Measurements from ENCODE around the gene REV3L.
A peak's percentile ranks its signal among the peaks of the same experiment; 100 is the strongest.
"Not testable (repeated sequence)": the region's sequence is repeated elsewhere in the genome, so short reads cannot be mapped to it uniquely, and the experiment has no call there.

REV3L gene

GRCh38 chr6:111294374-111294967, 188.5 kb downstream of the REV3L start:
- ATAC-seq = no peak

GRCh38 chr6:111291336-111292259, 191.4 kb downstream of the REV3L start:
- no peak for ATAC-seq

- ATAC-seq = peak; percentile 87 to 93
Measured at GRCh38 chr6:111290689-111291335, 192.2 kb downstream of the REV3L start.

GRCh38 chr6:111284356-111284755, 198.7 kb downstream of the REV3L start:
- not testable (repeated sequence) for ATAC-seq

GRCh38 chr6:111283707-111284106, 199.3 kb downstream of the REV3L start:
- no peak for ATAC-seq

GRCh38 chr6:111282515-111282914, 200.5 kb downstream of the REV3L start:
- ATAC-seq = no peak

- ATAC-seq = no peak
Measured at GRCh38 chr6:111280445-111280955, 202.5 kb downstream of the REV3L start.

GRCh38 chr6:111278731-111279130, 204.3 kb downstream of the REV3L start:
- ATAC-seq = no peak

GRCh38 chr6:111277819-111278218, 205.2 kb downstream of the REV3L start:
- no peak for ATAC-seq

- no peak for ATAC-seq
Measured at GRCh38 chr6:111276736-111277135, 206.3 kb downstream of the REV3L start.

GRCh38 chr6:111276335-111276734, 206.7 kb downstream of the REV3L start:
- no peak for ATAC-seq

- ATAC-seq = no peak
Measured at GRCh38 chr6:111274593-111275217, 208.3 kb downstream of the REV3L start.

- no peak for ATAC-seq
Measured at GRCh38 chr6:111270121-111270520, 212.9 kb downstream of the REV3L start.

GRCh38 chr6:111269401-111269970, 213.5 kb downstream of the REV3L start:
- no peak for ATAC-seq

- ATAC-seq = no peak
Measured at GRCh38 chr6:111267764-111268333, 215.2 kb downstream of the REV3L start.

- no peak for ATAC-seq
Measured at GRCh38 chr6:111266276-111266675, 216.7 kb downstream of the REV3L start.

GRCh38 chr6:111265842-111266241, 217.2 kb downstream of the REV3L start:
- ATAC-seq = no peak

GRCh38 chr6:111263837-111264236, 219.2 kb downstream of the REV3L start:
- ATAC-seq = peak; percentile 33 to 44

GRCh38 chr6:111260570-111261298, 222.3 kb downstream of the REV3L start:
- no peak for ATAC-seq

- peak; percentile 97 to 98 for ATAC-seq
Measured at GRCh38 chr6:111259089-111259831, 223.8 kb downstream of the REV3L start.

Measured in activated CD4-positive, CD25-positive, alpha-beta regulatory T cell treated with anti-CD3 and anti-CD28 coated beads, Interleukin-2, amount 50 U/mL, for 24 hours (primary cell).